ENCODE measurements around the gene KIT. TPM values are rescaled to one million over a fixed set of nuclear protein-coding genes. Genes with fewer than 3 reads are reported as not detected.

The KIT gene
- total RNA-seq, 1 experiment from 2014 or later: not detected

- no peaks in the 10 kb centered on the region for H3K9me3 ChIP-seq (ENCODE audit: control insufficient read depth in 1 of 2, insufficient read depth in 1 of 2, low read depth in 1 of 2, low read length in 2 of 2)
- TF ChIP-seq TCF7L2 (IDR thresholded peaks at IDR 0.05; ENCODE audit: borderline replicate concordance, extremely low read depth, insufficient read depth, insufficient read length) (no peak), ATF3 (IDR thresholded peaks at IDR 0.05) (no peak)
- POLR2A ChIA-PET: no interaction called here
- no peak overlapping the region for H2AFZ ChIP-seq (ENCODE audit: low read depth, low read length, poor library complexity, severe bottlenecking)
- CTCF ChIA-PET: no interaction called here
- H3K4me1 ChIP-seq (ENCODE audit: control insufficient read depth in 1 of 2, insufficient read depth in 2 of 2, low read length in 2 of 2): no peaks in the 10 kb centered on the region
- H3K27ac ChIP-seq (ENCODE audit: low read depth, low read length): no peak overlapping the region
- H3K36me3 ChIP-seq (ENCODE audit: control insufficient read depth in 1 of 2, insufficient read depth in 2 of 2, low read length in 2 of 2): no peaks in the 10 kb centered on the region
- H3K27me3 ChIP-seq (ENCODE audit: insufficient read depth, low read length): peaks cover 15% of the 10 kb centered on the region
- ATAC-seq (no peak), DNase-seq (ENCODE audit: low read depth, low spot score) (no peak)
- H3K9me2 ChIP-seq (ENCODE audit: insufficient read depth): no peaks in the 10 kb centered on the region
- no peaks in the 10 kb centered on the region for H3K79me2 ChIP-seq (ENCODE audit: insufficient read depth, low read length)
- no peaks in the 10 kb centered on the region; the same call in 1 of the 2 replicates for H4K20me1 ChIP-seq (ENCODE audit: insufficient read depth)
- H3K4me3 ChIP-seq (replicated peaks in 1 of 2; ENCODE audit: low read depth in 1 of 2, low read length in 2 of 2): no peak overlapping the region
- no peak overlapping the region for H3K4me2 ChIP-seq (ENCODE audit: low read length)
- intact Hi-C loops (cut with micrococcal nuclease): no loop called here
- H3K9ac ChIP-seq (ENCODE audit: low read length): no peak overlapping the region
- no TSS peak for BruUV-seq (replicated peaks)
- RAD21 ChIA-PET (ENCODE audit: low non-redundant PET in 1 of 2, low total read pairs in 2 of 2, uncharacterized antibody in 2 of 2, unreplicated experiment in 2 of 2): no interaction called here
Measured at GRCh38 chr4:54750341-54750740, 92.6 kb downstream of the KIT start.

- Histone ChIP-seq H3K27me3 (ENCODE audit: insufficient read depth, low read length) (peaks cover 15% of the 10 kb centered on the region), H3K4me3 (replicated peaks in 1 of 2; ENCODE audit: low read depth in 1 of 2, low read length in 2 of 2) (no peak overlapping the region), H3K27ac (ENCODE audit: low read depth, low read length) (no peak overlapping the region), H3K36me3 (ENCODE audit: control insufficient read depth in 1 of 2, insufficient read depth in 2 of 2, low read length in 2 of 2) (no peaks in the 10 kb centered on the region), H3K9ac (ENCODE audit: low read length) (no peak overlapping the region), H3K4me1 (ENCODE audit: control insufficient read depth in 1 of 2, insufficient read depth in 2 of 2, low read length in 2 of 2) (no peaks in the 10 kb centered on the region), H3K9me2 (ENCODE audit: insufficient read depth) (no peaks in the 10 kb centered on the region), H2AFZ (ENCODE audit: low read depth, low read length, poor library complexity, severe bottlenecking) (no peak overlapping the region), H4K20me1 (ENCODE audit: insufficient read depth) (no peaks in the 10 kb centered on the region; the same call in 1 of the 2 replicates), H3K79me2 (ENCODE audit: insufficient read depth, low read length) (no peaks in the 10 kb centered on the region), H3K4me2 (ENCODE audit: low read length) (no peak overlapping the region), H3K9me3 (ENCODE audit: control insufficient read depth in 1 of 2, insufficient read depth in 1 of 2, low read depth in 1 of 2, low read length in 2 of 2) (no peaks in the 10 kb centered on the region)
- ChIA-PET POLR2A (no interaction called here), RAD21 (ENCODE audit: low non-redundant PET in 1 of 2, low total read pairs in 2 of 2, uncharacterized antibody in 2 of 2, unreplicated experiment in 2 of 2) (no interaction called here), CTCF (no interaction called here)
- no TSS peak for BruUV-seq (replicated peaks)
- TF ChIP-seq SP1 (IDR thresholded peaks at IDR 0.05; ENCODE audit: low read depth) (no peak), FOSL1 (IDR thresholded peaks at IDR 0.05; ENCODE audit: low read depth) (no peak), TCF7L2 (IDR thresholded peaks at IDR 0.05; ENCODE audit: borderline replicate concordance, extremely low read depth, insufficient read depth, insufficient read length) (no peak), CTCF (IDR thresholded peaks at IDR 0.05 in 2 of 3, conservative IDR thresholded peaks at IDR 0.05 in 1 of 3; ENCODE audit: borderline replicate concordance in 1 of 3, insufficient read depth in 1 of 3, low read depth in 2 of 3, low read length in 2 of 3) (no peak), SIN3A (IDR thresholded peaks at IDR 0.05; ENCODE audit: low read depth) (no peak), ZNF274 (IDR thresholded peaks at IDR 0.05; ENCODE audit: low read depth, low read length) (no peak), MAX (IDR thresholded peaks at IDR 0.05) (no peak), ZBTB33 (IDR thresholded peaks at IDR 0.05; ENCODE audit: extremely low read depth, insufficient replicate concordance, low read length) (no peak), REST (IDR thresholded peaks at IDR 0.05; ENCODE audit: low read depth) (no peak), POLR2AphosphoS5 (IDR thresholded peaks at IDR 0.05; ENCODE audit: low read depth, low read length) (no peak), RAD21 (IDR thresholded peaks at IDR 0.05; ENCODE audit: low read depth) (no peak)
- ATAC-seq (no peak), DNase-seq (ENCODE audit: low read depth, low spot score) (no peak)
- intact Hi-C loops (cut with micrococcal nuclease): no loop called here
Measured at GRCh38 chr4:54754394-54754793, 96.6 kb downstream of the KIT start.

Data from HCT116 (cell line).